Type B pancreatic cell (in vitro differentiated cells): ENCODE data around the gene ZNF454. TPM values are rescaled to one million over a fixed set of nuclear protein-coding genes. Genes with fewer than 3 reads are reported as not detected.

Source experiments
- total RNA-seq: library from RNA; stranded (reverse); gene quantifications from 2 replicates; pipeline ENCODE4 v1.2.1, GENCODE V29; 2021; ENCODE audit warnings: low replicate concordance

Gene ZNF454
- total RNA-seq, 1 donor from 2014 or later, result not detected

Other genes with a start within 250 kb of the ZNF454 start
- gene ZNF354A, start 210.5 kb upstream of the ZNF454 start, total RNA-seq, result 13.4 and 20.5 TPM in 2 replicates
- gene ZNF354B, start 81.2 kb upstream of the ZNF454 start, total RNA-seq, result 20.2 and 27.8 TPM in 2 replicates
- gene ZFP2, start 45.3 kb upstream of the ZNF454 start, total RNA-seq, result 1.8 and 4.1 TPM in 2 replicates
- gene GRM6, start 54.1 kb downstream of the ZNF454 start, total RNA-seq, result not detected in 2 replicates
- gene ZNF879, start 82.6 kb downstream of the ZNF454 start, total RNA-seq, result 4.8 and 7.2 TPM in 2 replicates
- gene ZNF354C, start 119.2 kb downstream of the ZNF454 start, total RNA-seq, result 3.3 and 7.8 TPM in 2 replicates